ENCODE data around the gene ZNF629.

ZNF629 gene

GRCh38 chr16:30785126-30786106, 1.6 kb downstream of the ZNF629 start:
- DNase-seq, result no peak

GRCh38 chr16:30784215-30784614, 2.8 kb downstream of the ZNF629 start:
- no peak for DNase-seq

GRCh38 chr16:30783280-30784109, 3.5 kb downstream of the ZNF629 start:
- no peak for DNase-seq

GRCh38 chr16:30782486-30783279, 4.3 kb downstream of the ZNF629 start:
- DNase-seq, result no peak

- no peak for DNase-seq
Observed at GRCh38 chr16:30780549-30780948, 6.5 kb downstream of the ZNF629 start.

GRCh38 chr16:30780021-30780420, 7.0 kb downstream of the ZNF629 start:
- no peak for DNase-seq

- DNase-seq, result no peak
Observed at GRCh38 chr16:30779596-30779995, 7.4 kb downstream of the ZNF629 start.

- DNase-seq, result no peak
Observed at GRCh38 chr16:30778549-30779244, 8.3 kb downstream of the ZNF629 start.

- no peak for DNase-seq
Observed at GRCh38 chr16:30777591-30778297, 9.3 kb downstream of the ZNF629 start.

- peak in 3 of 4 experiments; percentile 22 to 37 (median 26) for DNase-seq
Observed at GRCh38 chr16:30775392-30776188, 11.4 kb downstream of the ZNF629 start.

- no peak for DNase-seq
Observed at GRCh38 chr16:30775131-30775391, 11.9 kb downstream of the ZNF629 start.

- no peak for DNase-seq
Observed at GRCh38 chr16:30774367-30775130, 12.5 kb downstream of the ZNF629 start.

- no peak for DNase-seq
Observed at GRCh38 chr16:30773826-30774225, 13.2 kb downstream of the ZNF629 start.

GRCh38 chr16:30771726-30772125, 15.3 kb downstream of the ZNF629 start:
- no peak for DNase-seq

- no peak for DNase-seq
Observed at GRCh38 chr16:30769379-30770089, 17.5 kb downstream of the ZNF629 start.

- DNase-seq, result no peak
Observed at GRCh38 chr16:30768583-30769181, 18.3 kb downstream of the ZNF629 start.

- no peak for DNase-seq
Observed at GRCh38 chr16:30767767-30768465, 19.1 kb downstream of the ZNF629 start.

GRCh38 chr16:30766933-30767284, 20.1 kb downstream of the ZNF629 start:
- DNase-seq, result no peak
